ENCODE data around the gene PRPS1.

The PRPS1 gene

GRCh38 chrX:107672955-107673378 is 44.7 kb downstream of the PRPS1 start:
- no peak overlapping the region for H3K9ac ChIP-seq
- H3K36me3 ChIP-seq, result no peaks in the 10 kb centered on the region
- H4K20me1 ChIP-seq, result peaks cover 47% of the 10 kb centered on the region
- no peaks in the 10 kb centered on the region for H3K9me3 ChIP-seq
- H3K4me1 ChIP-seq, result peaks cover 56% of the 10 kb centered on the region
- H3K27me3 ChIP-seq, result peaks cover 88% of the 10 kb centered on the region
- no peak overlapping the region for H3K27ac ChIP-seq
- H3K4me3 ChIP-seq, result no peak overlapping the region
- TF ChIP-seq Cebpa-rat (IDR thresholded peaks at IDR 0.05), result no peak
- peak overlapping the region; percentile 74 for H3K4me2 ChIP-seq

- H3K4me3 ChIP-seq, result no peak overlapping the region
- no peaks in the 10 kb centered on the region for H3K36me3 ChIP-seq
- no peak for TF ChIP-seq Cebpa-rat (IDR thresholded peaks at IDR 0.05)
- peaks cover 88% of the 10 kb centered on the region for H3K27me3 ChIP-seq
- peaks cover 61% of the 10 kb centered on the region for H3K4me1 ChIP-seq
- H3K27ac ChIP-seq, result no peak overlapping the region
- peak overlapping the region; percentile 74 for H3K4me2 ChIP-seq
- no peak overlapping the region for H3K9ac ChIP-seq
- H3K9me3 ChIP-seq, result no peaks in the 10 kb centered on the region
- peaks cover 47% of the 10 kb centered on the region for H4K20me1 ChIP-seq
Measured at GRCh38 chrX:107673431-107673830, 45.1 kb downstream of the PRPS1 start.

GRCh38 chrX:107673933-107674479 is 45.7 kb downstream of the PRPS1 start:
- peaks cover 88% of the 10 kb centered on the region for H3K27me3 ChIP-seq
- no peak overlapping the region for H3K27ac ChIP-seq
- no peak for TF ChIP-seq Cebpa-rat (IDR thresholded peaks at IDR 0.05)
- H3K4me2 ChIP-seq, result peak overlapping the region; percentile 74
- no peak overlapping the region for H3K9ac ChIP-seq
- H3K4me3 ChIP-seq, result peak overlapping the region; percentile 34; the same call in 1 of the 2 replicates
- H3K4me1 ChIP-seq, result peaks cover 67% of the 10 kb centered on the region
- H4K20me1 ChIP-seq, result peaks cover 47% of the 10 kb centered on the region
- H3K36me3 ChIP-seq, result no peaks in the 10 kb centered on the region
- H3K9me3 ChIP-seq, result no peaks in the 10 kb centered on the region

GRCh38 chrX:107674480-107675364 is 46.4 kb downstream of the PRPS1 start:
- H3K9ac ChIP-seq, result no peak overlapping the region
- no peaks in the 10 kb centered on the region for H3K9me3 ChIP-seq
- H3K27ac ChIP-seq, result no peak overlapping the region
- no peak for TF ChIP-seq Cebpa-rat (IDR thresholded peaks at IDR 0.05)
- H3K27me3 ChIP-seq, result peaks cover 90% of the 10 kb centered on the region
- peak overlapping the region; percentile 34; the same call in 1 of the 2 replicates for H3K4me3 ChIP-seq
- peak overlapping the region; percentile 74 for H3K4me2 ChIP-seq
- no peaks in the 10 kb centered on the region for H3K36me3 ChIP-seq
- H3K4me1 ChIP-seq, result peaks cover 74% of the 10 kb centered on the region
- peaks cover 47% of the 10 kb centered on the region for H4K20me1 ChIP-seq

GRCh38 chrX:107675365-107675654 is 47.0 kb downstream of the PRPS1 start:
- H3K4me2 ChIP-seq, result peak overlapping the region; percentile 74

GRCh38 chrX:107675823-107676555 is 47.7 kb downstream of the PRPS1 start:
- Histone ChIP-seq H3K9ac (no peak overlapping the region), H3K4me1 (peaks cover 75% of the 10 kb centered on the region)

More at GRCh38 chrX:107675365-107675654, 47.0 kb downstream of the PRPS1 start:
- TF ChIP-seq Cebpa-rat (IDR thresholded peaks at IDR 0.05), result no peak
- Histone ChIP-seq H3K9me3 (no peaks in the 10 kb centered on the region), H3K27ac (no peak overlapping the region), H3K27me3 (peaks cover 90% of the 10 kb centered on the region), H3K9ac (no peak overlapping the region), H3K36me3 (no peaks in the 10 kb centered on the region), H4K20me1 (peaks cover 47% of the 10 kb centered on the region), H3K4me3 (no peak overlapping the region), H3K4me1 (peaks cover 75% of the 10 kb centered on the region)

GRCh38 chrX:107676559-107677378 is 48.5 kb downstream of the PRPS1 start:
- Histone ChIP-seq H3K9me3 (no peaks in the 10 kb centered on the region), H3K4me1 (peaks cover 75% of the 10 kb centered on the region), H3K27me3 (peaks cover 92% of the 10 kb centered on the region), H3K27ac (no peak overlapping the region), H3K4me2 (peak overlapping the region; percentile 74), H4K20me1 (peaks cover 42% of the 10 kb centered on the region), H3K4me3 (no peak overlapping the region), H3K36me3 (no peaks in the 10 kb centered on the region), H3K9ac (no peak overlapping the region)
- no peak for TF ChIP-seq Cebpa-rat (IDR thresholded peaks at IDR 0.05)

More at GRCh38 chrX:107675823-107676555, 47.7 kb downstream of the PRPS1 start:
- Histone ChIP-seq H3K4me3 (no peak overlapping the region), H3K27me3 (peaks cover 91% of the 10 kb centered on the region), H3K9me3 (no peaks in the 10 kb centered on the region), H4K20me1 (peaks cover 47% of the 10 kb centered on the region), H3K4me2 (peak overlapping the region; percentile 74), H3K36me3 (no peaks in the 10 kb centered on the region), H3K27ac (no peak overlapping the region)
- peak; percentile 96 for TF ChIP-seq Cebpa-rat (IDR thresholded peaks at IDR 0.05)

GRCh38 chrX:107677501-107677901 is 49.2 kb downstream of the PRPS1 start:
- peaks cover 98% of the 10 kb centered on the region for H3K27me3 ChIP-seq
- H4K20me1 ChIP-seq, result peaks cover 41% of the 10 kb centered on the region
- peaks cover 71% of the 10 kb centered on the region for H3K4me1 ChIP-seq
- H3K36me3 ChIP-seq, result no peaks in the 10 kb centered on the region
- TF ChIP-seq Cebpa-rat (IDR thresholded peaks at IDR 0.05), result no peak
- H3K27ac ChIP-seq, result no peak overlapping the region
- peak overlapping the region; percentile 48; the same call in 1 of the 2 replicates for H3K4me2 ChIP-seq
- no peak overlapping the region for H3K4me3 ChIP-seq
- no peak overlapping the region for H3K9ac ChIP-seq
- no peaks in the 10 kb centered on the region for H3K9me3 ChIP-seq

- Histone ChIP-seq H3K9me3 (no peaks in the 10 kb centered on the region), H3K4me3 (no peak overlapping the region), H3K4me1 (peaks cover 67% of the 10 kb centered on the region)
Measured at GRCh38 chrX:107677909-107678308, 49.6 kb downstream of the PRPS1 start.

More at GRCh38 chrX:107677909-107678308, 49.6 kb downstream of the PRPS1 start:
- H4K20me1 ChIP-seq, result peaks cover 37% of the 10 kb centered on the region
- no peak for TF ChIP-seq Cebpa-rat (IDR thresholded peaks at IDR 0.05)
- no peaks in the 10 kb centered on the region for H3K36me3 ChIP-seq
- H3K27me3 ChIP-seq, result peaks cover 99% of the 10 kb centered on the region
- H3K27ac ChIP-seq, result no peak overlapping the region
- H3K9ac ChIP-seq, result no peak overlapping the region
- peak overlapping the region; percentile 48; the same call in 1 of the 2 replicates for H3K4me2 ChIP-seq

Data from BLaER1 (cell line).